CD4-positive, alpha-beta T cell (primary cell): ENCODE measurements around the gene RHOU. TPM values are rescaled to one million over a fixed set of nuclear protein-coding genes. Genes with fewer than 3 reads are reported as not detected.

Source experiments
- ATAC-seq: fragments of 200-7000 bp; cut with Tn5 transposase; one replicate; pipeline ENCODE4 v1.10.0; 2022; ENCODE audit warnings: mild to moderate bottlenecking; ENCODE audit not compliant: poor library complexity
- CTCF ChIA-PET: fragments of 350-600 bp; sonication (Branson Sonifier 250); formaldehyde crosslinking; loops from one replicate; lab custom pipeline; 2021; ENCODE audit warnings: antibody characterized with exemption, inconsistent platforms; lab: Charles Lee
- POLR2A ChIA-PET: fragments of 350-600 bp; sonication (Branson Sonifier 250); formaldehyde crosslinking; loops from one replicate; lab custom pipeline; 2021; ENCODE audit warnings: antibody characterized with exemption, inconsistent platforms; lab: Charles Lee
- DNase-seq, 14 experiments: peaks; one replicate each; pipeline ENCODE4 v3.0.0-alpha.2; 2013 to 2020; ENCODE audit warnings: mixed read lengths in 2 of 14
- H3K27ac ChIP-seq, 2 donors: one replicate each; pipeline versions ENCODE4 v1.5.1 to v1.7.0; 2013; ENCODE audit warnings: low read length in 2 of 2, low read depth in 1 of 2, mild to moderate bottlenecking in 1 of 2
- H3K27me3 ChIP-seq, 2 experiments: 1 replicate in 1 of 2; 2 replicates in 1 of 2; pipeline versions ENCODE4 v1.6.1 to v1.7.0; 2013; ENCODE audit warnings: low read length in 2 of 2, control low read depth in 1 of 2, mild to moderate bottlenecking in 1 of 2, moderate library complexity in 1 of 2; ENCODE audit not compliant: insufficient read depth in 2 of 2, control insufficient read depth in 1 of 2
- H3K36me3 ChIP-seq: one replicate; pipeline ENCODE4 v1.6.1; 2013; ENCODE audit warnings: low read length, control low read depth; ENCODE audit not compliant: insufficient read depth
- H3K4me1 ChIP-seq: one replicate; pipeline ENCODE4 v1.6.1; 2013; ENCODE audit warnings: low read length, control low read depth; ENCODE audit not compliant: insufficient read depth
- H3K4me3 ChIP-seq: one replicate; pipeline ENCODE4 v1.5.1; 2013; ENCODE audit warnings: mild to moderate bottlenecking, low read length, moderate library complexity
- H3K9me3 ChIP-seq, 2 experiments: 1 replicate in 1 of 2; 2 replicates in 1 of 2; pipeline versions ENCODE4 v1.6.1 to v1.7.0; 2013; ENCODE audit warnings: low read length in 2 of 2, mild to moderate bottlenecking in 2 of 2, control low read depth in 1 of 2, moderate library complexity in 1 of 2; ENCODE audit not compliant: control insufficient read depth in 1 of 2, insufficient read depth in 1 of 2
- H3K27ac Mint-ChIP-seq: one replicate; pipeline ENCODE4 v1.8.0; 2020; ENCODE audit warnings: mixed read lengths
- H3K27me3 Mint-ChIP-seq: one replicate; pipeline ENCODE4 v1.8.0; 2021; ENCODE audit warnings: mixed read lengths
- H3K36me3 Mint-ChIP-seq: one replicate; pipeline ENCODE4 v1.8.0; 2021; ENCODE audit warnings: low read depth, mixed read lengths
- H3K4me1 Mint-ChIP-seq: one replicate; pipeline ENCODE4 v1.8.0; 2021; ENCODE audit warnings: low read depth, mixed read lengths
- H3K4me3 Mint-ChIP-seq: one replicate; pipeline ENCODE4 v1.8.0; 2020; ENCODE audit warnings: mild to moderate bottlenecking, mixed read lengths
- H3K9me3 Mint-ChIP-seq: one replicate; pipeline ENCODE4 v1.8.0; 2020; ENCODE audit warnings: mixed read lengths
- intact Hi-C, 2 experiments: fragments of 100-400 bp; cut with DNase I in 1 of 2; cut with micrococcal nuclease in 1 of 2; formaldehyde crosslinking; loops; one replicate each; pipeline versions ENCODE4 v1.15.1 to v1.9.0; 2023 to 2025; cut with DNase I, micrococcal nuclease
- total RNA-seq, 174 experiments: library from RNA in 2 of 174; stranded (reverse) in 2 of 174; gene quantifications; one replicate each; pipeline ENCODE4 v1.2.3 and lab custom pipeline; 2021 to 2026
- TF ChIP-seq, protein P1 (sequence below): fragments of 200-600 bp; IDR thresholded peaks from one replicate; pipeline ENCODE4 v1.8.0; 2022; ENCODE audit warnings: antibody characterized with exemption, mild to moderate bottlenecking

Gene RHOU
- total RNA-seq, 2 experiments from 2014 or later = 1.2 TPM

DNA sequence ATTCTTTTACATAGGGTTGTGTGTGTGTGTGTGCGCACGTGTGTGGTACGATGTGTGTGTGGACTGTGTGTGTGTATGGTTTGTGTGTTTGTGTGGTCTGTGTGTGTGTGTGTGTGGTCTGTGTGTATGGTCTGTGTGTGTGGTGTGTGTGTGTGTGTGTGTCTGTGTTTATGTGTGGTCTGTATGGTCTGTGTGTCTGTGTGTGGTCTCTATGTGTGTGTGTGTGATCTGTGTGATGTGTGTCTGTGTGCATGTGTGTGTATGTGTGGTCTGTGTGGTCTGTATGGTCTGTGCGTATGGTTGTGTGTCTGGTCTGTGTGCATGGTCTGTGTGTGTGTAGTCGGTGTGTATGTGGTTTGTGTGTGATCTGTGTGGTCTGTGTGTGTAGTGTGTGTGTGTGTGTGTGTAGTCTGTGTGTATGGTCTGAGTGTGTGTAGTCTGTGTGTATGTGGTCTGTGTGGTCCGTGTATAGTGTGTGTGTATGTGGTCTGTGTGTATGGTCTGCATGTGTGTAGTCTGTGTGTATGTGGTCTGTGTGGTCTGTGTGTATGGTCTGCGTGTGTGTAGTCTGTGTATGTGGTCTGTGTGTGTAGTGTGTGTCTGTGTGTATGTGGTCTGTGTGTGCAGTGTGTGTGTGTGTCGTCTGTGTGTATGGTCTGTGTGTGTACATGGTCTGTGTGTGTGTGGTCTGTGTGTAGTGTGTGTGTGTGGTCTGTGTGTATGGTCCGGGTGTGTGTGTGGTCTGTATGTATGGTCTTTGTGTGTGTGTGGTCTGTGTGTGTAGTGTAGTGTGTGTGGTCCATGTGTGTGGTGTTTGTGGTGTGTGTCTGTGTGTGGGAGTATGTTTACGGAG, 46.8 kb downstream of the RHOU start:
- Histone ChIP-seq H3K27me3 (no peaks in the 10 kb centered on the region), H3K4me3 (no peak overlapping the region), H3K9me3 (no peaks in the 10 kb centered on the region), H3K4me1 (no peaks in the 10 kb centered on the region), H3K27ac (no peak overlapping the region), H3K36me3 (no peaks in the 10 kb centered on the region)
- no peaks in the 10 kb centered on the region for H3K36me3 Mint-ChIP-seq
- CTCF ChIA-PET = no interaction called here
- H3K9me3 Mint-ChIP-seq = no peaks in the 10 kb centered on the region
- POLR2A ChIA-PET = no interaction called here
- TF ChIP-seq, protein P1, sequence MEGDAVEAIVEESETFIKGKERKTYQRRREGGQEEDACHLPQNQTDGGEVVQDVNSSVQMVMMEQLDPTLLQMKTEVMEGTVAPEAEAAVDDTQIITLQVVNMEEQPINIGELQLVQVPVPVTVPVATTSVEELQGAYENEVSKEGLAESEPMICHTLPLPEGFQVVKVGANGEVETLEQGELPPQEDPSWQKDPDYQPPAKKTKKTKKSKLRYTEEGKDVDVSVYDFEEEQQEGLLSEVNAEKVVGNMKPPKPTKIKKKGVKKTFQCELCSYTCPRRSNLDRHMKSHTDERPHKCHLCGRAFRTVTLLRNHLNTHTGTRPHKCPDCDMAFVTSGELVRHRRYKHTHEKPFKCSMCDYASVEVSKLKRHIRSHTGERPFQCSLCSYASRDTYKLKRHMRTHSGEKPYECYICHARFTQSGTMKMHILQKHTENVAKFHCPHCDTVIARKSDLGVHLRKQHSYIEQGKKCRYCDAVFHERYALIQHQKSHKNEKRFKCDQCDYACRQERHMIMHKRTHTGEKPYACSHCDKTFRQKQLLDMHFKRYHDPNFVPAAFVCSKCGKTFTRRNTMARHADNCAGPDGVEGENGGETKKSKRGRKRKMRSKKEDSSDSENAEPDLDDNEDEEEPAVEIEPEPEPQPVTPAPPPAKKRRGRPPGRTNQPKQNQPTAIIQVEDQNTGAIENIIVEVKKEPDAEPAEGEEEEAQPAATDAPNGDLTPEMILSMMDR = no peak
- no peak overlapping the region for H3K27ac Mint-ChIP-seq
- intact Hi-C loops = no loop called here
- no peaks in the 10 kb centered on the region for H3K4me1 Mint-ChIP-seq
- ATAC-seq (no peak), DNase-seq (no peak)
- no peaks in the 10 kb centered on the region for H3K27me3 Mint-ChIP-seq
- no peak overlapping the region for H3K4me3 Mint-ChIP-seq

DNA sequence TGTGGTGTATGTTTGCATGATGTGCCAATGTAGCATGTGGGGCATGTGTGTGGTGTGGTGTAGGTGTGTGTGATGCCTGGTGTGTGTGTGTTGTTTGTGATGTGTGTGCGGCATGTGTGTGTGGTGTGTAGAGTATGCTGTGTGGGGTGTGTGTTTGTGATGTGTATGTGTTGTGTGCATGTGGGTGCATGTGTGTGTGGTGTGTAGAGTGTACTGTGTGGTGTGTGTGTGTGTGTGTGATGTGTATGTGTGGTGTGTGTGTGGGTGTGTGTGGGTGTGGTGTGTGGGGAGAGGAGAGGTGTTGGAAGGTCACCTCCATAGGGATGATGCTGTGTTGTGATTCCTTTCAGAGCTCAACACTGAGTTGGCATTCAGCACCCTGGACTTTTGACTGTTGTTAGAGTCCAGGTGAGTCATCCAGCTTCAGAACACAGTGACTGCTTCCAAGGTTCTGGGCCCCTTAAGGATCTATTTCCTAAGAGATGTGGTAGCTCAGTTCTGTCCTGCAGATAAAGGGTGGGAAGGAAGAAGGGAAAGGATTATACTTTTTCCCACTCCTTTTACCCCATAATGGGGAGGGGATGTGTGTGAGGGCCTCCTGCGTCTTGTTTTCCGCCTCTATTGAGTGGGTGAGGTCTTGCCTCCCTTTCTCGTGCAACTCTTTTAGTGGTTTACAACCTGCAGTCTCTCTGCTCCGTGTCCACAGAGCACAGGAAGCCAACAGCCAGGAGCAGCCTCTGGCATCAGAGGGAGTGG, 47.6 kb downstream of the RHOU start:
- TF ChIP-seq, protein P1 = no peak
- intact Hi-C loops = no loop called here
- no peak for ATAC-seq
- H3K27me3 Mint-ChIP-seq = no peaks in the 10 kb centered on the region
- H3K4me1 Mint-ChIP-seq = no peaks in the 10 kb centered on the region
- no peaks in the 10 kb centered on the region for H3K9me3 ChIP-seq
- POLR2A ChIA-PET = no interaction called here
- H3K36me3 Mint-ChIP-seq = no peaks in the 10 kb centered on the region
- H3K27me3 ChIP-seq = no peaks in the 10 kb centered on the region
- H3K4me3 Mint-ChIP-seq = no peak overlapping the region
- CTCF ChIA-PET = no interaction called here
- H3K9me3 Mint-ChIP-seq = no peaks in the 10 kb centered on the region
- no peak overlapping the region for H3K27ac ChIP-seq
- H3K4me3 ChIP-seq = no peak overlapping the region
- no peak overlapping the region for H3K27ac Mint-ChIP-seq
- no peaks in the 10 kb centered on the region for H3K4me1 ChIP-seq
- no peak for DNase-seq
- H3K36me3 ChIP-seq = no peaks in the 10 kb centered on the region

DNA sequence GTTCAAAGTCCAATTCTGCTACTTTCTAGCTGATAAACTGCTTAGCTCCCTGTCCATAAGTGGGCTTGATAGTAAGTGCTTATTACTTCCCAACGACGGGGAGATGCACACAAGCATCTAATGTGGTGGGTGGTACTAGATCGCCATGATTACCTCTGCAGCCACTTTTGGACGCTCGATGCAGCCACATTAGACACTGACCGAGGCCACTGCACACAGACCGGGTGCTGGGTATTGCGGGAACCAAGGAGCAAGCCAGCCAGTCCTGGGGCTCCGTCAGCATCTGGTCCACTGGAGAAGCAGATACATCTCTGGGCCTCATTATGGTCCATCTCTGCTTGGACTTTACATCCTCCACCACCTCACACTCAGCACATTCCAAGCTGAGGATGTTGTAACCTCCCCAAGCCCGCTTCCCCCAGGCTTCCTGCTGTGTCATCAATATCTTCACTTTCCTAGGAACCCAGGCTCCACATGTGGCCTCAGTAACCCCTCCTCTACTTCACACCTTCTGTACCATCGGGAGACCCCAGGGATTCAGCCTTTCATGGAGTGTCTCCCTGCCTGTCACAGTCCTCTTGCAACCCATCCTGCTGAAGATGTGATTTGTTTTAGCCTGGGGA, 48.2 kb downstream of the RHOU start:
- no peak overlapping the region for H3K27ac Mint-ChIP-seq
- H3K27ac ChIP-seq = no peak overlapping the region
- TF ChIP-seq, protein P1 = no peak
- H3K4me3 ChIP-seq = no peak overlapping the region
- no peaks in the 10 kb centered on the region for H3K27me3 ChIP-seq
- H3K9me3 Mint-ChIP-seq = no peaks in the 10 kb centered on the region
- ATAC-seq (no peak), DNase-seq (no peak)
- H3K4me1 Mint-ChIP-seq = no peaks in the 10 kb centered on the region
- H3K4me3 Mint-ChIP-seq = no peak overlapping the region
- CTCF ChIA-PET = no interaction called here
- intact Hi-C loops = no loop called here
- H3K9me3 ChIP-seq = no peaks in the 10 kb centered on the region
- no peaks in the 10 kb centered on the region for H3K36me3 ChIP-seq
- POLR2A ChIA-PET = no interaction called here
- H3K36me3 Mint-ChIP-seq = no peaks in the 10 kb centered on the region
- H3K27me3 Mint-ChIP-seq = no peaks in the 10 kb centered on the region
- H3K4me1 ChIP-seq = no peaks in the 10 kb centered on the region
